ENCODE data around the gene SCAMP5.
A peak's percentile ranks its signal among the peaks of the same experiment; 100 is the strongest.

The SCAMP5 gene

DNA sequence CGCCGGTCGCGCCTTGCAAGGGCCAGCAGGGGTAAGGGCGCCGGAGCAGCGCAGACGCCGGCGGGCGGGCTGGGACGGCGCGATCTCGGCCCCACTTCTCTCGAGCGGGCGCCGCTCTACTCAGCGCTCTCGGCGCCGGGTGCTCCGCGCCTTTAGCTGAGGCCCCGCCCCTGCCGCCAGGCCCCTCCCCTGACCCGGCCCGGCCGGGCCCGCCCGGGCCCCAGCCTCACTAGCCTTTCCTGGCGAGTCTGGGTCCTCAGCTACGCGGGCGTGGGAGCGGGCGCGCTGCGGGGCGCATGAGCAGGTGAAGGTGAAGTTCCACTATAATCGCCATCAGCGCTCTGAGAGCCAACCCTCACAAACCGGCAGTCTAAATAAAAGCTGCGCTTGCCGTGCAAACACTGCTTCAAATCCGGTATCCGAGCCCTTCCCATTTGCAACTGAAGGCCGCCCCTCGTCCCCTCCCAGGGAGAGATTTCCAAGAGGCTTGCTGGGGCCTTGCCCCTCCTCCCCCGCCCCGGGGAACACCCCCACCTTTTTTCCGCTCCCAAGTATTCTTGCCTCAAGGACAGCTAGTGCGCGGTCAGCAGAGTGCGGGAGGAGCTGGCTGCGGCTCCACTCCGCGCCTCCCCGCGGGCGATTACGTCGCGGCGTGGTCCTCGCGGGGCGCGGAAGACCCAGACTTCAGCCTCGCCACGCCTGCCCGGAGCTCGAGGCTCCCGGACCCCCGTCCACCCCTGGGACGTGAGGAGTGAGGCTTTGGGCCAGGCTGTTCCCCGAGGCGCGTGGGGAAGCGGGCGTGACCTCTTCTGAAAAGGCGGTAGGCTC is 38.5 kb upstream of the SCAMP5 start, which contains the start of gene RPP25:
Gene RPP25 (minus strand): TSS at position 125 of the 828 bp plus-strand sequence. CDS start 189 bp downstream, outside the sequence.
- TF ChIP-seq ZFX (IDR thresholded peaks at IDR 0.05) = 0 out of 2 replicates have a peak, but pooled peaks have one; percentile 10
- TF ChIP-seq, protein P1, sequence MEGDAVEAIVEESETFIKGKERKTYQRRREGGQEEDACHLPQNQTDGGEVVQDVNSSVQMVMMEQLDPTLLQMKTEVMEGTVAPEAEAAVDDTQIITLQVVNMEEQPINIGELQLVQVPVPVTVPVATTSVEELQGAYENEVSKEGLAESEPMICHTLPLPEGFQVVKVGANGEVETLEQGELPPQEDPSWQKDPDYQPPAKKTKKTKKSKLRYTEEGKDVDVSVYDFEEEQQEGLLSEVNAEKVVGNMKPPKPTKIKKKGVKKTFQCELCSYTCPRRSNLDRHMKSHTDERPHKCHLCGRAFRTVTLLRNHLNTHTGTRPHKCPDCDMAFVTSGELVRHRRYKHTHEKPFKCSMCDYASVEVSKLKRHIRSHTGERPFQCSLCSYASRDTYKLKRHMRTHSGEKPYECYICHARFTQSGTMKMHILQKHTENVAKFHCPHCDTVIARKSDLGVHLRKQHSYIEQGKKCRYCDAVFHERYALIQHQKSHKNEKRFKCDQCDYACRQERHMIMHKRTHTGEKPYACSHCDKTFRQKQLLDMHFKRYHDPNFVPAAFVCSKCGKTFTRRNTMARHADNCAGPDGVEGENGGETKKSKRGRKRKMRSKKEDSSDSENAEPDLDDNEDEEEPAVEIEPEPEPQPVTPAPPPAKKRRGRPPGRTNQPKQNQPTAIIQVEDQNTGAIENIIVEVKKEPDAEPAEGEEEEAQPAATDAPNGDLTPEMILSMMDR (conservative IDR thresholded peaks at IDR 0.05) = no peak
- H3K27ac ChIP-seq = peak within 1 kb of the TSS; percentile 32

DNA sequence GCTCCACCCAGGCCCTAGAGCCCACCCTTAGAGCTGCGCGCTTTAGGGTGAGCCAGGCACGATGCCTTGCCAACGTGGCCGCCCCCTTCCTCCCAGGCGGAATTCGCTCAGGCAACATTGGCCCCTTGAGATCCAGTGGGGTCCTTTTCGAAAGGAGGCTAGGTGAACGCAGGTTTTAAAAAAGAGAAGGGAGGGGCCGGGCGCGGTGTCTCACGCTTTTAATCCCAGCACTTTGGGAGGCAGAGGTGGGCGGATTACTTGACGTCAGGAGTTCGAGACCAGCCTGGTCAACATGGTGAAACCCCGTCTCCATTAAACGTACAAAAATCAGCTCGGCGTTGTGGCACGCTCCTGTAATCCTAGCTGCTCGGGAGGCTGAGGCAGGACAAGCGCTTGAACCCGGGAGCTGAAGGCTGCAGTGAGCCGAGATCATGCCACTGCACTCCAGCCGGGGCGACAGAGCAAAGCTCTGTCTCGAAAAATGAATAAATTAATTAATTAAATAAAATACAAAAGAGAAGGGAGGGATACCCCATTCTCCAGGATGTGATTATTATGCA is 37.8 kb upstream of the SCAMP5 start:
- TF ChIP-seq ZFX (IDR thresholded peaks at IDR 0.05) = no peak
- TF ChIP-seq, protein P1 (conservative IDR thresholded peaks at IDR 0.05) = no peak
- H3K27ac ChIP-seq = no peak overlapping the region; the same call in 1 of the 2 replicates

DNA sequence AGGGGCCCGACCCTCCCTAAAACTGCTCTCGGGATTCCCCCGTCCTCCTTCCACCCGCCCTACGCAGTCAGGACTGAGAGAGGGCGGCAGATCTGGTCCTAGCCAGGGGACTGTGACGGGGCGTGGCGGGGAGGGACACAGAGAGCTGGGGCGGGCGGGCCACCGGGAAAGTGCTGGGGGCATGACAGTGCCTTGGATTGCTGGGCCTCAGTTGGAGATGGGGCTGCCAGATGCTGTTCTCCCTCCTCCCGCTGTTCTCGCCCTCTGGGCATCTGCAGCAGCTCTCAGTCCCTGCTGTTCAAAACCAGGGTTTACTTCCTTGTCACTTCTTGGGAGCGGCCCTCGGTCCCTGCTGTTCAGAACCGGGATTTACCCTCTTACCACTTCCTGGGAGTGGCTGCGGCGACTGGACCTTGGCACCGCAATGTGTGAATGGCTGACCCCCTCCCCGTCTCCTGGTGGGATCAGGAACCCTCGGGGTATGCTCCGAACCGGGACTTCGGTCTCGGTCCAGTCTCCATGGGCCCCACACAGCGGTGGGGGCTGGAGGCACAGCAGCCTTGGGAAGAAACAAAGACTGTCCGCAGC is 36.9 kb upstream of the SCAMP5 start:
- H3K27ac ChIP-seq = no peak overlapping the region

DNA sequence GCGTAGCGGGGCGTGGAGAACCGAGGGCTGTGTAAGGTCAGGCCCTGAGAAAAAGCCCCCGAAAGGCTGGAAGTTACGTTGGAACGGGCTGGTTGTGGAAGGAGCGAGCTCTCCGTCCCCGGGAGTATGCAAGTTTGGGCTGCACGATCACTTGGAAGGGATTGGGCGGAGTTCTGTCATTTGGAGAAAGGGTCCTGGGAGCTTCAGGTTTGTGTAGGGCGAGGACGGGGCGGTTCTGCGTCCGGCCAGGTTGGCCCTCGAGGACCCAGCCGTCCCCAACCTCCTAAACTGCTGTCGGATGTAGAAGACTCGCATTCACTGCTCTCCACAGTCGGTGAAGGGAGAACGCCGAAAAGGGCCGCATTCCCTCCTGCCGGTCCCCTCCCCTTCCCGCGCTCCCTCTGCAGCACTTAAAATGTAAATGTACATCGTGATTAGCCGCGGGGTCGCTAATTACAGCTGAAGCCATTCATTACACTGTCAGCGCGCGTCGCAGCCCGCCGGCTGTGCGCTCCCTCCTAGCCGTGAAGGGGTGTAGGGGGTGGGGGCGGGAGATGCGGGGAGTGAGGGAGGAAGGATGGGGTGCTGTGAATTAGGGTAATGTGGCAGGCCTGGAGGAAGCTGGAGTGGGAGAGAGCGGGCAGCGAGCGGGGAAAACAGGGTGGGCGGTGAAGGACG is 36.3 kb upstream of the SCAMP5 start:
- no peak overlapping the region for H3K27ac ChIP-seq
- TF ChIP-seq, protein P1 (conservative IDR thresholded peaks at IDR 0.05) = no peak
- TF ChIP-seq ZFX (IDR thresholded peaks at IDR 0.05) = no peak

More for the DNA sequence above, 36.9 kb upstream of the SCAMP5 start:
- no peak for TF ChIP-seq ZFX (IDR thresholded peaks at IDR 0.05)
- TF ChIP-seq, protein P1 (conservative IDR thresholded peaks at IDR 0.05) = no peak

DNA sequence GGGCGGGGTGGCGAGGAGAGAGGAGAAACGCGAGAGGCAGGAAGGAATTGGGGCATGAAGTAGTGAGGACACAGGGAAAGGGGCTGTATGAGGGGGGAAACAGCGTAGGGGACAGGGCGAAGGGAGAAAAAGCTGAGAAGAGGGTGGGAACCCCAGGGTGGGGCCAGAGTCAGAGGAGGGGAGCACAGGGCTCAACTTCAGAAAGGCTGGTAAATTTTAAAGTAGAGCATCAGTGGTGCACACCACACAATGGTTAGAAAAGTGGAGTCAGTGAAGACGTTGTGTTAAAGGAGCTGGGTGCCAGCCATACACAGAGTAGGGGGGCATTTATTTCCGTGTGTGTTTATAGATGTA is 35.8 kb upstream of the SCAMP5 start:
- TF ChIP-seq, protein P1 (conservative IDR thresholded peaks at IDR 0.05) = no peak
- no peak overlapping the region for H3K27ac ChIP-seq

DNA sequence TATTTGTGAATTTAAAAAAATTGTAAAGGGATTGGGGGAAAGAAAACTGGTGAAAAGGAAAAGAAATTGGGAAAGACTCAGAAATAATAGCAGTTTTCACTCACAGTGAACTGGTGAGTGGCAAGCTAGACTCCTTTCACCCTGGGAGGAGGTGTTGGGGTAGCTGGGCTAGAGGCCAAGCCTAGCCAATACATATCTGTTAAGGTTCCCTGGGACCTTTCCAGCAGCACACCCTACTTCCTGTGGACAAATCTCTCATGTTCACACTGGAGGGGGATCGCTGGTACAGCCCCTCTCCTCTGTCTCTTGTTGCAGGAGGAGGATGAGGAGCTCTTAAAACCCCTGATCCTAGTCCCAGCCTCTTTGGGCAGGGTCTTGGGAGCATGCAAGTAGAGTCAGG is 35.1 kb upstream of the SCAMP5 start:
- TF ChIP-seq, protein P1 (conservative IDR thresholded peaks at IDR 0.05) = no peak
- no peak for TF ChIP-seq ZFX (IDR thresholded peaks at IDR 0.05)
- no peak overlapping the region for H3K27ac ChIP-seq

All from C4-2B (cell line).